Embryonic facial prominence (tissue), 1 donor: ENCODE measurements around the gene ANKRD11.

Experiments
- DNase-seq: peaks from one replicate; pipeline ENCODE4 v3.0.0-alpha.2; 2016; ENCODE audit errors: extremely low spot score

ANKRD11 gene

GRCh38 chr16:89490439-89491237, at the start of gene ANKRD11:
Gene ANKRD11, minus strand, starts transcription at chr16:89490561. Its CDS starts 173,542 bp downstream, at chr16:89317019.
- DNase-seq, result peak; percentile 99

- DNase-seq, result no peak
These were observed 47.9 kb upstream of the ANKRD11 start for GRCh38 chr16:89538286-89538685.

GRCh38 chr16:89537549-89537925, 47.2 kb upstream of the ANKRD11 start:
- no peak for DNase-seq

- no peak for DNase-seq
These were observed 46.7 kb upstream of the ANKRD11 start for GRCh38 chr16:89536886-89537548.

- no peak for DNase-seq
These were observed 46.0 kb upstream of the ANKRD11 start for GRCh38 chr16:89536371-89536770.

GRCh38 chr16:89534252-89534756, 43.9 kb upstream of the ANKRD11 start:
- DNase-seq, result no peak

- no peak for DNase-seq
These were observed 41.6 kb upstream of the ANKRD11 start for GRCh38 chr16:89531821-89532526.

GRCh38 chr16:89530401-89531381, 40.3 kb upstream of the ANKRD11 start:
- DNase-seq, result no peak

- no peak for DNase-seq
These were observed 38.7 kb upstream of the ANKRD11 start for GRCh38 chr16:89529097-89529496.

GRCh38 chr16:89525146-89525913, 35.0 kb upstream of the ANKRD11 start:
- no peak for DNase-seq

- no peak for DNase-seq
These were observed 33.5 kb upstream of the ANKRD11 start for GRCh38 chr16:89523680-89524344.

GRCh38 chr16:89522287-89522686, 31.9 kb upstream of the ANKRD11 start:
- no peak for DNase-seq

- no peak for DNase-seq
These were observed 29.5 kb upstream of the ANKRD11 start for GRCh38 chr16:89519881-89520280.

GRCh38 chr16:89517128-89517527, 26.8 kb upstream of the ANKRD11 start:
- no peak for DNase-seq

GRCh38 chr16:89512453-89512852, 22.1 kb upstream of the ANKRD11 start:
- no peak for DNase-seq

GRCh38 chr16:89511374-89511773, 21.0 kb upstream of the ANKRD11 start:
- DNase-seq, result no peak

GRCh38 chr16:89510526-89510925, 20.2 kb upstream of the ANKRD11 start:
- DNase-seq, result no peak

GRCh38 chr16:89507834-89508590, 17.7 kb upstream of the ANKRD11 start, which contains the start of gene SPG7:
Gene SPG7, plus strand, starts transcription at chr16:89508403. Its CDS starts 15 bp downstream, at chr16:89508418.
- DNase-seq, result peak; percentile 72
